GM19372 (cell line): Measurements from ENCODE around the gene KATNAL2.
"Not testable (repeated sequence)": the region's sequence is repeated elsewhere in the genome, so short reads cannot be mapped to it uniquely, and the experiment has no call there.

Source experiments
- ATAC-seq: cut with Tn5 transposase; IDR thresholded peaks from one replicate; pipeline ENCODE4 v1.9.1; 2021; ENCODE audit warnings: mild to moderate bottlenecking, low read depth, moderate library complexity; ENCODE audit not compliant: unreplicated experiment

The KATNAL2 gene

DNA sequence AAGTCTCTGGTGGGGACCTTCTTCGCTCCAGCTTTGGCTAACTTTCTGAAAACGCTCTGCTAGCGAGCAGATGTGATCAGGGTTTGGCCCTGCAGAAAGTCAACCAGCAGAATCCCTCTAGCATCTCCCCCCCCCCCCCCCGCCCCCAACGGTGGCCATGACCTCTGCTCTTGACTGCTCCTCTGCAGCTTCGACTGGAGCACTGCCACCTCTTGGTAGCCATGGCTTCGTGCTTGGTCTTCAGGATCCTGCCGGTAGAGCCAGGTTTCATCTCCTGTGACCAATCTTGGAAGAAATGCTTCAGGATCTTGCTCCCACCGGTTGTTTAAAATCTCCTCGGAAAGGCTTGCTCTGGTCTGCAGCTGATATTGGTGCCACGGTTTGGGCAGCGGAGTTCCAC, 113.5 kb downstream of the KATNAL2 start:
- ATAC-seq, result not testable (repeated sequence)

DNA sequence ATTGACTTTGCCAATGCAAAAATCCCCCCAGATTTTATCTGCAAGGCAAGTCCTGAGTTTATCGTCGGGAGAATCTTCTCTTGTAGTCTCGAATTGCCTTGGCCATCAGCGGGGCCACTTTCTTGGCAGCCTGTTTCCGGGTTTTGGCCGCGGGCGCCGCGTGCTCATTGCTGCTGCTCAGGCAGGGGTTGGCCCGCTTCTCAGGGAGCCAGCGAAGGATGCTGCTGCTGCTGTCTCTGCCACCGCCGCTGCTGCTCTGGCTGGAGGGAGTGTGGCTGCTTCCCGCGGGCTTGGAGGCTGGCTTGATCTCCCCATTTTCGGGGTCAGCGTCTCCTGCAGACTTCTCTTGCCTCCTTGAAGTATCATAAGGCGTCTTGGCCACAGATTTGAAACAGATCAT, 115.5 kb downstream of the KATNAL2 start:
- ATAC-seq, result no peak

DNA sequence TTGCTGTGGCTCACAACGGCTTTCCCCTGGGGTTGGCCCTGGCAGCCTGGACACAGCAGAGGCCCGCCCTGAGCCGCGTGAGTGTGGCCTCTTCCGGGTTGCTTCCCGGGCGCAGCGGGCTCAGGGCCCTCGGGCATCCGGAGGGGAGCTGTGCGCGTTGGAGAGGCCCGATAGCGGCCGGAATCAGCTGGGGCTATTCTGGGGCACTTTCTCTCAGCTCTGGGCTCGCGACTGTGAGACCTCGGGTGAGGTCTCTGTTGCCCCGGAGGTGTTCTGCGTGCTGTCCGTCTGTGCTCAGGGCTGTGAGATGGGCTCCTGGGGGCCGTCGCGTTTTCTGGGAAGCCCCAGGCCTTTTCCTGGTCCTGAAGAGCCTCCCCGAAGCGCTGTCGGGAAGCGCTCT, 117.2 kb downstream of the KATNAL2 start:
- ATAC-seq, result not testable (repeated sequence)

DNA sequence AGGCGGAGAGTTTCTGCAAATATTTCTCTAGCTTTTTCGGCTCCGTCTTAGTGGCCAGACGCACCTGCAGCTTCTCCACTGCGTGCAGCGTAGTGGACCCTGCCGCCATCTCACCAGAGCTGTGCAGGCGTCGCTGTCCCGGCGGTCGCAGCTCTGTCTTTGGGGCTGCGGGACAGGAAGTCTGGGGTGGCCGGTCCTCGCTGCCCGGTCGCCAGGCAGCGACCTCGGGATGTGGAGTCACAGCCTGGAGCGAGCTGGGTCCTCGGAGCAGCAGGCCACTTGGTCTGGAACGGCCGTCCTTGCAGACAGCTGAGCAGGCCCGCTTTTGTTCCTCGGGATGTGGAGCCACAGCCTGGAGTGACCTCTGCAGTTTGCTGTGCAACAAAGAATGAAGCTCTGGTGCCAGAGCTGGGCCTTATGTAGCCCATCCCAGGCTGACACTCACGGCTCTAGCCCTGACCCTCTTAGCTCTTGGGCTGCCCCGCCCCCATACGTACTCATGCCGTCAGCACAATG, 117.8 kb downstream of the KATNAL2 start, which contains the start of gene ELOA2:
ELOA2 (minus strand) TSS at position 466 of the 516 bp plus-strand sequence; CDS start at position 109, 357 bp downstream.
- no peak for ATAC-seq

DNA sequence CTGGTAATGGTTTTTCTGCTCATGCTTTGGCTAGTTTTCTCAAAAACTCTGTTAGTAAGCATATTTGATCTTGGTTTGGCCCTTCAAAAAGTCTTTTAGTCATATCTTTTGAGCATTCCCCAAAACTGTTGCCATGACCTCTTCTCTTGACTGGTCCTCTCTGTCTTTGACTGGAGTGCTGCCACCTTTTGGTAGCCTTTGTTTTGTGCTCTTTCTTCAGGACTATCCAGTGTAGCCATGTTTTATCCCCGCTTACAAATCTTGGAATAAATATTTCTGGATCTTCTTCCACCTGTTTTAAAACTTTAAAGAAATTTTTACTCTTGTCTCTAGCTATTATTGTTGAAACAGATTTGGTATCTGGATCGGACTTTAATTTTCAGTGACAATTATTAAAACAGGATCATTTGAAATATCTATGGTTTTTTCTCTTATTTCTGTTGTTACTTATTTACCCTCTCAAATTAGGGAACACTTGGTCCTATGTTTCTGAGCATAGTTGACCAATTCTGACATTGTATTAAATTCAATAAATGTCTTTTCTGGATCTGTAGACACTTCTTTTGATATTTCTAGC, 119.0 kb downstream of the KATNAL2 start:
- no peak for ATAC-seq

DNA sequence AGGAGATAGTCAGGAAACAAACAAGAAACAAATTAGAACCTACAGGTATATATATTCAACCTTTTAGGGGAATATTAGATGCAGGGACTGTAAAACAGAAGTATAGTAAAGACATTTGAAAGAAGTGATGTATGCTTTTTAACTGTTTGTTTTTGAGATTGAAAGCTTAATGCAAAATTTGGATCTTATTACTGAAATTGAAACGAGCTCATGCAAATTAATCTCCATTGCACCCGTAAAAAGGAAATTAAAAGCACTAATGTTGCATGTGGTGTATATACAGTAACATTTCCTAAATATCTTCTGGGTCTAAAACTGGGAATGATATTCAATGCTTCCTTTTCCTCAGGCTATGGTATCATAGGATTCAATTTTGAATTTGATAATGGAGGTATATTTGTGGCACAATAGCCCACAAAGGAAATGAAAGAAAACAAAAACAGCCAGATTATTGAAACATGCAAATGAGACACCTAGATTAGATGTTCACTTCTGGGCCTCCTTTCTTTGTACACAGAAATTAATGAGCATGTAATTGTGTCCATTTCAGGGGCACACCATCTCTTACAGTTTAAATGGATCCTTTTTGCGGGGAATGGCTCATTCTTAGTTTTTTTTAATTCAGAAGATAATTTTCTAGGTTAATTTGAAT, 119.7 kb downstream of the KATNAL2 start:
- no peak for ATAC-seq

DNA sequence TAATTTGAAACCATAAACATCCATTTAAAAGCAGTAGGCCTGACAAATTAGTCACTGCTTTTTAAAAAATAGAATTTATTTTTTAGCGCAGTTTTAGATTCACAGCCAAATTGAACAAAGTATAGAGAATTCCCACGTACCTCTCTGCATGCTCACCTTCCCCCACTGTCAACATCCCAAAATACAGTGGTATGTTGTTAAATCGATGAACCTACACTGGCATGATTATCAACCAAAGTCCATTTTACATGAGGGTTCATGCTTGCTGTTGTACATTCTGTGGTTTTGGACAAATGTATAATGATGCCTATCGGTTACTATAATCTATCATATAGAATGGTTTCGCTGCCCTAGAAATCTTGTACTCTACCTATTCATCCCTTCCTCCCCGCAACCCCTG, 123.6 kb downstream of the KATNAL2 start:
- no peak for ATAC-seq

DNA sequence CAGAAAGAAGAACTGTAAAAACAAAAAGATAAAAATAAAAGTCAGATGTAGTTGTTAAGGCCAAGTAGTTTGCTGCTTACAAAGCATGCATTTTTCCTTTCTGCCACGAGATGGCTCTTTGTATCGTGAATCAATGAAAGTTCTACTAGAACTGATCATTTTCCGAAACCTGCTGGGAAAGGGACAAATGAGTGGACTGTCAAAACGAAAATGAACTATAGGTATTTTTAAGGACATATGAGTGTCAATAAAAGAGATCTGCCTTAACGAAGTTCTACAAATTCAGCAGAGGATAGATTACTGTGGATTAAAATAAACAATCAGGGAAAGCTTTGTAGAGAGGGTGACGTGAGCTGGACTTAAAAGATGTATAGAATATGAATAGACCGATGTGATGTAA, 133.1 kb downstream of the KATNAL2 start:
- no peak for ATAC-seq

DNA sequence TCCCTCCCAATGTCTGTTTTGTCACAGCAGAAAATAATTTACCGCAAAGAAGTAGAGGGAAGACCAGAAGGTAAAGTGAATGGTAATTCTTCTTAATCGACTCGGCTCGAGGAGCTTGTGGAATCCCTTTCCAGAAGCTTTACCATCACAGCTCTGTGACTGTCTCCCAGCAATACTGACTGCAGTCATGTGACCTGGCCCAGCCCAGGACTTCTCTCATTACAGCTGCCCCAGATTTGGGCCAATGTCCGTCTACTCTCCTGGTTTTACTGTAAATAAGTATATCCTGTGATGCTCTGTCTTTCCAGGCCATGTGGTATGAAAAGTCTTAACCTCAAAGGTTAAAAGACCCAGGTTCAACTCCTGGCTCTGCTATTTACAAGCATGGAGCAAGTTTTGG, 137.0 kb downstream of the KATNAL2 start:
- ATAC-seq, result no peak

DNA sequence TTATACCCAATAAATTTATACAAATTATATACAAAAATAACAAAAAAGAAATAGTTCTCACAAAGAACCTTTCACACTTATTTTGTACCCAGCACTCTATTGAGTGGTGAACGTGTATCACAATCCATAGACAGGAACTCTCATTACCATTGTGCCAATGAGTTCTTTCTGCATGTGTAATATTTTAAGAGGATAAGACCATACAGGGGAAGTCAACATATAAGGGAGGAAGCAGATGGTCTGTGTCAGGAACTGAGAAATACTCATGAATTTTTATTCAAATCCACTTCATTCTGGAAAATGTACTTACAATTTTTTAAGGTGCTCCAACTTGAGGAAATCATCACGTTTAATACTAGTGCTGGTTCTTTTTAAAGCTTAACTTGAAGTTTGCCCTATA, 145.1 kb downstream of the KATNAL2 start:
- no peak for ATAC-seq

DNA sequence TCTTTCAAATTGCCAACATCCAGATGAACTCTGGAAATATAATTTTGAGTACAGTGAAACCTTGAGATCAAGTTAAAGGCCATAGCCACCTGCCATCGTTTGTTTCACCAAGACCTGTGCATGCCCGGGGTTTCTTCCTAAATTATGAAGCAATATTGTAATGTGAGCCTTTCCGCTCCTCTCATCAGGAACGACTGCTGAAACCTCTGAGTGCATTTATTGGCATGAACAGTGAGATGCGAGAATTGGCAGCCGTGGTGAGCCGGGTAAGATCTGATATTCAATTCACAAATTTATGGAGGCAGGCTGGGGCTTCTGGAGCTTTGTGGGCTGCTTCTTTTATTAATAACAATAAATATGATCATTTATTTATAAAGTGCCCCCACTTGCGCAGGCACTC, 145.7 kb downstream of the KATNAL2 start:
- no peak for ATAC-seq

DNA sequence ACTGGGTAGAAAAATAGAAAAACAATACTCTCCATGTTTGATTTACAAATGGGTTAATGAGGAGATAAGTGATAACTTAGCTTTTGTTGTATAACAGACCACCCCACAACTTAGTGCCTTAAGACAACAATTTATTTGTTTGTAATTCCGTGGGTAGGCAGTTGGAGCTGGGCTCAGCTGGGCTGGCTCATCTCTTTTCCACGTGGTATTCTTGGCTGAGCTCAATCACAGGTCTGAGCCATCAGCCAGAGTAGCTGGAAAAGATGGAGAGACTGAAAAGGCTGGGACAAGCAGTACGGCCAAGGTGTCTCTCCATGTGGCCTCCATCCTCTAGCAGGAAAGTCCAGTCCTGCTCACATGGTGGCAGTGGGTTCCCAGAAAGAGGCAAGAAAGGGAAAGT, 150.2 kb downstream of the KATNAL2 start:
- no peak for ATAC-seq

DNA sequence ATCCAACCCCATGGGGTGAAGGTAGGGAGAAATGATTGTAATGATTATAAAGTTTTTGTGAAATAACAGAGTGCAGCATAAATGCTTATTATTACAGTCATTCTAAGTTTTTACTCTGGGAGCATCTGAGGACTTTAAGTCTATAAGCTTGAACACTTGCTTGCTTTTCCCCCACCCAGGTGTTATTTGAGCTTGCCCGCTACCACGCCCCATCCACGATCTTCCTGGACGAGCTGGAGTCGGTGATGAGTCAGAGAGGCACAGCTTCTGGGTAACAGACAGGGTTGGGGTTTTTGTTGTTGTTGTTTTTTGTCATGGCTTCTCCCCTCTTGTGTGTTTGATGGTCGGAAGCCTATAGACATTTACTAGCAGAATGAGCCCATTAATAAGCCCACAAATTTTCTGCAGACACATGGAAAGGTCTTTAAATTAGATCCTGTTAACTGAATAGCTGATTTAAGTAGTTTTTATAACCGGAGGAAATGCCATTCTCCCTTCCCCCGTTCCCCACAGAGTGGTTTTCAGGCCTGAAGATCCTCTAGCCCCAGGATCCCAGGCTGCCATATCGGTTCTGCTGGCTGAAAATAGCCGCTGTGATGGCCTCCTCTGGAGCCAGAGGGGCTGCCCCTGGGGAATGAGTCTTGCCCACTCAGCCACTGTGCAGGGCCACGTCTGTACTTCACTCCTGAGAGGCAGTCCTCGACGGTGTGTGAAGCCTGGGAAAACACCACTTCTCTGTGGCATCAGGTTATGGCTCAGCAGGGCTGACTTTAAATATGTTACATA, 157.9 kb downstream of the KATNAL2 start:
- no peak for ATAC-seq

DNA sequence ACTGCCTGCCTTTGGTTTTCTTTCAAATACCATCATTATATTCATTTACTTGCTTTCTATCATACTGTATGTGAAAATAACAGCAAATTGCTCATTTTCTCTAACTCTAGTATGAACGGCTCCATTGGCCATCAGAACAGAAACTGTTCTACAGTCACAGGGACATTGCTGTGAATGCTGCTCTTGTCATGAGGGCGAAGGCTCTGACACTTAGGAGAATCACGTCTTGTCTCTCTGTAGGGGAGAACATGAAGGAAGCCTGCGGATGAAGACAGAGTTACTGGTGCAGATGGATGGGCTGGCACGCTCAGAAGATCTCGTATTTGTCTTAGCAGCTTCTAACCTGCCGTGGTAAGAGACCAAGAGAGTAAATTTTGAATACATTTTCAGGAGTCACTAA, 159.7 kb downstream of the KATNAL2 start:
- ATAC-seq, result no peak

DNA sequence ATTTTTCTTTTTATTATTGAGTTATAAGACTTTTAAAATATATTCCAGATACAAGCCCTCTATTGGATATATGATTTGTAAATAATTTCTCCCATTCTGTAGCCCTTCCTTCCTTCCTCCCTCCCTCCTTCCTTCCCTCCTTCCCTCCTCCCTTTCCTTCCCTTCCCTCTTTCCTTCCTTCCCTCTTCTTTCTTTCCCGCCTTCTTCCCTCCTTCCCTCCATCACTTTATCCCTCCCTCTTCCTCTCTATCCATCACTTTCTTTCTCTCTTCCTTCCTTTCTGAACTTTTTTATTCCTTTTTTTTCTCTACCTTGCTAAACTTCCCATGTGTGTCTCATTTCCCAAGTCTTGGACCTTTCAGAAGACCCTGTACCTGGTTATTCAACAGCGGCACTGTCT, 163.5 kb downstream of the KATNAL2 start:
- no peak for ATAC-seq

DNA sequence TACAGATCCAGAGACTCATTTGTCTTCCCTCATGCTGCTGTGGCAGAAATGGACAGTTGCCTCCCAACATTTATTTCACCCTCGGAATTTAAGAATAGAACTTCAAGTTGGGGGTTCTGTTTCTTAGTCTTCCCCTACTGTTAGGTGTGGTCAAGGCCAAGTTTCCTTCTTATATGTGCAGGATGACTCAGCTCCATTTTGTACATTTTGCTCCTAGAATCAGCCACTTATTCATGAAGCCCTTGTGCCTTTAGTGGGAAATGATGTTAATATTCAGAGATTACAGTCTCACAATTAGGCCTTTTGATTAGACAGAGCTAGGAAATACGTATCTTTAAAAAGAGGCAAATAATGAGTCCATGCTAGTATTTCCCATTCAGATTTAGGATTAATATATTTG, 164.2 kb downstream of the KATNAL2 start:
- no peak for ATAC-seq

DNA sequence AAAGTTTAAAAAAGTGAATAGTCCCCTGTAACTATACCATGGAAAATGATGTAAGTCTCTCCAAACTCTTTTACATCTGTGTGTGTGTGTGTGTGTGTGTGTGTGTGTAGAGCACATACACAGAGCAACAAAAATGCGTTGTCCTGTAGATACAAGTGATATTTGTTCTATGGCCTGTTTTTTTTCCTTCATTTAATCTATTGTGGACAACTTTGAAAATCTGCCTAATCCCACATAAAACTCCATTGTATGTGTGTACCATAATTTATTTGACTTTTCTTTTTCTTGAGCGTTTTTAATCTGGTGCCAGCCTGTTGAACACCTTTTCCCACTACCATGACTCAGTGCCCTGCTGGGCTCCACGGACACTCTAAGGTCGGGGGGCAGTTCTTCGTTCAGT, 170.3 kb downstream of the KATNAL2 start:
- no peak for ATAC-seq

DNA sequence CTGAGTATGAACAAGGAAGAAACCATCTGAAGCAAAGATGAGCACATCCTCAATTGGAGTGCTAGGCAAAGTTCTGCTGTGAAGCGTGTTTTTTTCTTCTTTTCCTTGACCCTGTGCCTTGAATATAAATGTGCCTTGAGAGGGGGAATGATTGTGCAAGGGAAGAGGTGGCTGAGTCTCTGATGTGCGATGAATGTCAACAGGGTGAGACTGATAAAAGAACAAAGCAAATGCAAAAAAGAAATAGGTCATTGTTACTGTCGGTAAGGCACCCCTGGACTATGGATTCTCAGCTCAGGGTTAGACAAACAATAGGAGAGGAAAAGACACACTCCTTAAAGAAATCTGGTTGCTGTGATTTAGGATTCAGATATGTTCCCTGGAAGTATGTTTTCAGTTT, 178.4 kb downstream of the KATNAL2 start:
- ATAC-seq, result no peak

DNA sequence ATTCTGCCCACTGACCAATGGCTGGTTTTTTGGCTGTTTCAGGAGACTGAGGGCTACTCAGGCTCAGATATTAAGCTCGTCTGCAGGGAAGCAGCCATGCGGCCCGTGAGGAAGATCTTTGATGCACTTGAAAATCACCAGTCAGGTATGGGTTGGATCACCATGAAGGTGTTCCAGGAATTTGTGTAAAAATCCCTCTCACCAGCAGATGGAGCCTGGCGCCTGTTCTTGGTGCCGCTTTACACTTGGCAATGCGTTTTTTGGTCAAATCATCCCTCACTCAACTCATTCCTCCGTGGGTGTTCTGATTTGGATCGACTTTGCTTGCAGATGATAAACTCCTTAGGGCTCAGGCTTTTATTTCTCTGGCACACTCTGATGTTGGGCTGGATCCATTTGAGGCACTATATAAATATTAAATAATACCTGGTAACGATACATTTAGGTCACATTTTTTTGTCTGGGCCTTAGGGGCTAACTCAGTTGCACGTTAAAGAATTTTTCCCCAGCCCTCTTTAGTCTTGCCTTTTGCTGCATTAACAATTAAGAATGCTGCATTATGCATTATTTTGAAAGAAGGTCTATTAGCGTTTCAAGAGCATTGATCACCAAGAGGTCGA, 182.9 kb downstream of the KATNAL2 start:
- ATAC-seq, result no peak

DNA sequence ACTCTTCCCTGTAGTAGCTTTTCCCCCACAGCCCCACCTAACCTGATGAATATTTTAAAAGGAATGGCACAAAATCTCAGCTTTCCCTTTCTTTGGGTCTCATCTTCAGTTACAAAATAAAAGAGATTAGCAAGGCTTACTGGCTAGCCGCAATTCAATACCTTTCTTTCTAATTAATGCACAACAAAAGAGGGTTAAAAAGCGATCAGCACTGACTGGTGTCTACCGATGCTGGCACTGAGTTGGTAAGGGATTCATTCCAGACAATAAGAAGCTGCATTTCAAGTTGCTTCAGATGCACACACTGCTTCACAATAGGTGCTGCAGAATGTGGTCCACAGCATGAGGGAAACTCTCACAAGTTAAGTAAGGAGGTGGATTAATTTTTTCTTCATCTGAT, 191.0 kb downstream of the KATNAL2 start:
- no peak for ATAC-seq

DNA sequence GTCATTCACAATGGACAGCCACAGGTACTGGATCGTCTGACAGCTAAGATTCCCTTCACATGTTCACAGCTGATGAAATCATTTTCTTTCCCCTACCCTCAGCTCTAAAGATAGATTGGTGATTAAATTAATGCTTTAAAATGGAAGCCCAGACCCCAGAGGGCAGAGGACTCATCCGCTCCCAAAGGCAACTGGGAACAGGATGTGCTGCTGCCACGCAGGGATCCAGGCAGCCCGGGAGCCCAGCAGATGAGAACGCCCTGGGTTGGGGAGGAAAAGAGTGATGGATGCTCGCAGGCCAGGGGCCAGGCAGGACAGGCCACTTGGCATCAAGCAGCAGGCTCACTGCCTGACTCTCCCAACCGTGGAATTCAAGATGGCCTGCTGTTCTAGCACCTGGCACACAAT, 191.6 kb downstream of the KATNAL2 start:
- ATAC-seq, result no peak
